Measurements from ENCODE around the gene ITGB8.

ITGB8 gene

GRCh38 chr7:20464891-20465290, 134.2 kb downstream of the ITGB8 start:
- TF ChIP-seq OSR1 (CRISPR knock-in tag; IDR thresholded peaks at IDR 0.05) (no peak), ZC3H10 (CRISPR knock-in tag; IDR thresholded peaks at IDR 0.05) (no peak), ARNTL (CRISPR knock-in tag; IDR thresholded peaks at IDR 0.05; ENCODE audit: borderline replicate concordance, low read depth) (no peak), ZNF8 (CRISPR knock-in tag; IDR thresholded peaks at IDR 0.05) (no peak), POU6F1 (CRISPR knock-in tag; IDR thresholded peaks at IDR 0.05; ENCODE audit: borderline replicate concordance, low read depth) (no peak), PATZ1 (CRISPR knock-in tag; IDR thresholded peaks at IDR 0.05; ENCODE audit: borderline replicate concordance) (no peak), TSHZ2 (CRISPR knock-in tag; IDR thresholded peaks at IDR 0.05) (no peak), ZFP3 (CRISPR knock-in tag; IDR thresholded peaks at IDR 0.05) (no peak), CSRNP3 (CRISPR knock-in tag; IDR thresholded peaks at IDR 0.05) (no peak), PPARA (CRISPR knock-in tag; IDR thresholded peaks at IDR 0.05; ENCODE audit: borderline replicate concordance) (no peak), ESRRG (CRISPR knock-in tag; IDR thresholded peaks at IDR 0.05) (no peak), CREB5 (CRISPR knock-in tag; IDR thresholded peaks at IDR 0.05; ENCODE audit: low read depth) (no peak), SNAI2 (CRISPR knock-in tag; IDR thresholded peaks at IDR 0.05) (no peak), ZNF70 (CRISPR knock-in tag; IDR thresholded peaks at IDR 0.05) (no peak), ISL1 (CRISPR knock-in tag; IDR thresholded peaks at IDR 0.05) (no peak), ZFP30 (CRISPR knock-in tag; IDR thresholded peaks at IDR 0.05) (no peak), TOX (CRISPR knock-in tag; IDR thresholded peaks at IDR 0.05; ENCODE audit: borderline replicate concordance) (no peak), CSDC2 (CRISPR knock-in tag; IDR thresholded peaks at IDR 0.05) (no peak)
- ATAC-seq: no peak
